SK-N-SH (cell line): ENCODE results near the gene ACACA.

ENCODE experiments used
- ELF1 ChIP-seq: IDR thresholded peaks from 2 replicates; pipeline ENCODE4 v1.4.0; 2012
- GABPA ChIP-seq: IDR thresholded peaks from 2 replicates; pipeline ENCODE4 v1.4.0; 2012; ENCODE audit warnings: low read depth, mild to moderate bottlenecking
- NFIC ChIP-seq: IDR thresholded peaks from 2 replicates; pipeline ENCODE4 v1.4.0; 2012; ENCODE audit warnings: borderline replicate concordance
- POLR2AphosphoS5 ChIP-seq: IDR thresholded peaks from 2 replicates; pipeline ENCODE4 v1.6.1; 2012; ENCODE audit warnings: low read depth, low read length
- RFX5 ChIP-seq: IDR thresholded peaks from 2 replicates; pipeline ENCODE4 v1.6.1; 2012; ENCODE audit warnings: mild to moderate bottlenecking, improper control_type of control experiment, low read length
- YY1 ChIP-seq: IDR thresholded peaks from 2 replicates; pipeline ENCODE4 v1.4.0; 2012; ENCODE audit warnings: low read depth, mild to moderate bottlenecking
- TF ChIP-seq, protein P1 (sequence below): IDR thresholded peaks from 2 replicates; pipeline ENCODE4 v1.6.1; 2012; ENCODE audit warnings: mild to moderate bottlenecking, low read depth, low read length, moderate library complexity
- TF ChIP-seq, protein P2 (sequence below): fragments of 200-600 bp; sonication (generic); IDR thresholded peaks from 2 replicates; pipeline ENCODE4 v1.6.1; 2017; ENCODE audit warnings: antibody characterized with exemption, mild to moderate bottlenecking, moderate library complexity

DNA sequence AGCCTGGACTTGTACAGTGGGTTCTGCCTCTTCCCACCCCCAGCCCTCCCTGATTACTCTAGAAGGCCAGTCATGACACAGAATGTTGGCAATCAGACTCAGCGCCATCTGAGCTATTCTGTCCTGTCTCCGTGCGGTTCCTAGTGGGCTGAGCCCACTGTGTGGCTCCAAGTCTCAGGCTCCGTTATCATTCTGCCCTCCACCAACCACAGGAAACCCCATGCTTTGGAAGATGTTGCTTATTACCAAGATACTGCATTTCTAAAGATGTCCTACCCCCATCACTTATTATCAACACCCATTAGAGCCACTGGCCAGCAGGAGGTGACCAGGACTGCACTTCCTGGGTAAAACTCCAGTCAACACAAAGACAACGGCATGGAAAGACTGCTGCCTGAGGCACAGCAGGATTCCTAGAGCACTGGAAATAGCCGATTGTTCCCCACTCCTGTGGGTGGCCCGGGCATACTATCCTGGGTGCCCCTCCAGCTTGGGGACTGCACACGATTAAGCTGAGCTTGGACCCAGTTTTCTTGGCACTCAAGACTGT lies 324.2 kb downstream of the ACACA start:
- TF ChIP-seq YY1 (no peak), NFIC (no peak), RFX5 (no peak), POLR2AphosphoS5 (no peak), ELF1 (no peak), GABPA (no peak)
- TF ChIP-seq, protein P1, sequence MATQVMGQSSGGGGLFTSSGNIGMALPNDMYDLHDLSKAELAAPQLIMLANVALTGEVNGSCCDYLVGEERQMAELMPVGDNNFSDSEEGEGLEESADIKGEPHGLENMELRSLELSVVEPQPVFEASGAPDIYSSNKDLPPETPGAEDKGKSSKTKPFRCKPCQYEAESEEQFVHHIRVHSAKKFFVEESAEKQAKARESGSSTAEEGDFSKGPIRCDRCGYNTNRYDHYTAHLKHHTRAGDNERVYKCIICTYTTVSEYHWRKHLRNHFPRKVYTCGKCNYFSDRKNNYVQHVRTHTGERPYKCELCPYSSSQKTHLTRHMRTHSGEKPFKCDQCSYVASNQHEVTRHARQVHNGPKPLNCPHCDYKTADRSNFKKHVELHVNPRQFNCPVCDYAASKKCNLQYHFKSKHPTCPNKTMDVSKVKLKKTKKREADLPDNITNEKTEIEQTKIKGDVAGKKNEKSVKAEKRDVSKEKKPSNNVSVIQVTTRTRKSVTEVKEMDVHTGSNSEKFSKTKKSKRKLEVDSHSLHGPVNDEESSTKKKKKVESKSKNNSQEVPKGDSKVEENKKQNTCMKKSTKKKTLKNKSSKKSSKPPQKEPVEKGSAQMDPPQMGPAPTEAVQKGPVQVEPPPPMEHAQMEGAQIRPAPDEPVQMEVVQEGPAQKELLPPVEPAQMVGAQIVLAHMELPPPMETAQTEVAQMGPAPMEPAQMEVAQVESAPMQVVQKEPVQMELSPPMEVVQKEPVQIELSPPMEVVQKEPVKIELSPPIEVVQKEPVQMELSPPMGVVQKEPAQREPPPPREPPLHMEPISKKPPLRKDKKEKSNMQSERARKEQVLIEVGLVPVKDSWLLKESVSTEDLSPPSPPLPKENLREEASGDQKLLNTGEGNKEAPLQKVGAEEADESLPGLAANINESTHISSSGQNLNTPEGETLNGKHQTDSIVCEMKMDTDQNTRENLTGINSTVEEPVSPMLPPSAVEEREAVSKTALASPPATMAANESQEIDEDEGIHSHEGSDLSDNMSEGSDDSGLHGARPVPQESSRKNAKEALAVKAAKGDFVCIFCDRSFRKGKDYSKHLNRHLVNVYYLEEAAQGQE = no peak
- TF ChIP-seq, protein P2, sequence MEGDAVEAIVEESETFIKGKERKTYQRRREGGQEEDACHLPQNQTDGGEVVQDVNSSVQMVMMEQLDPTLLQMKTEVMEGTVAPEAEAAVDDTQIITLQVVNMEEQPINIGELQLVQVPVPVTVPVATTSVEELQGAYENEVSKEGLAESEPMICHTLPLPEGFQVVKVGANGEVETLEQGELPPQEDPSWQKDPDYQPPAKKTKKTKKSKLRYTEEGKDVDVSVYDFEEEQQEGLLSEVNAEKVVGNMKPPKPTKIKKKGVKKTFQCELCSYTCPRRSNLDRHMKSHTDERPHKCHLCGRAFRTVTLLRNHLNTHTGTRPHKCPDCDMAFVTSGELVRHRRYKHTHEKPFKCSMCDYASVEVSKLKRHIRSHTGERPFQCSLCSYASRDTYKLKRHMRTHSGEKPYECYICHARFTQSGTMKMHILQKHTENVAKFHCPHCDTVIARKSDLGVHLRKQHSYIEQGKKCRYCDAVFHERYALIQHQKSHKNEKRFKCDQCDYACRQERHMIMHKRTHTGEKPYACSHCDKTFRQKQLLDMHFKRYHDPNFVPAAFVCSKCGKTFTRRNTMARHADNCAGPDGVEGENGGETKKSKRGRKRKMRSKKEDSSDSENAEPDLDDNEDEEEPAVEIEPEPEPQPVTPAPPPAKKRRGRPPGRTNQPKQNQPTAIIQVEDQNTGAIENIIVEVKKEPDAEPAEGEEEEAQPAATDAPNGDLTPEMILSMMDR = no peak
